ENCODE measurements around the gene HPS5. TPM values are rescaled to one million over a fixed set of nuclear protein-coding genes. Genes with fewer than 3 reads are reported as not detected.

HPS5 gene
- total RNA-seq, 1 donor from 2014 or later: 17.0 TPM

DNA sequence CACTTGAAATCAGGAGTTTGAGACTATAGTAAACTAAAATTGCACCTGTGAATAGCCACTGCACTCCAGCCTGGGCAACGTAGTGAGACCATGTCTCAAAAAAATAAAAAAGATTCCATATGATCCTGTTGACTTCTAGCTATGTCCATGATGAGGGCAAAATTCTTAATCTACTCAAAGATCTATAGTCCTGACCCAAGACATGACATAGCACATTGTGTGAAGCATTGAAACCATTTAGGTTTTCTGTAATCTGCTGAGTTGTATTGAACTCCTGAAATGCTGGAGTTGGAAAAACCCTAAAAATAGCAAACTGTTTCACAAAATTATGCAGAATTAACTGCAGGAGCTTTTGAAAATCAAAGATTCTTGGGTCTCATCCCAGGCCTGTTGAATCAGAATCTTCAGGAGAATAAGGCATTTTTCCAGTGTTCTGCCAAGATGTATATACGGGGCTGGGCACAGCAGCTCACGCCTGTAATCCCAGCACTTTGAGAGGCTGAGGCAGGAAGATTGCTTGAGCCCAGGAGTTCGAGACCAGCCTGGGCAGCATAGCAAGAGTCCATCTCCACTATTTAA lies 42.6 kb upstream of the HPS5 start:
- Histone ChIP-seq H2AFZ (replicated peaks) (no peak overlapping the region), H3F3A (ENCODE audit: low read depth) (no peaks in the 10 kb centered on the region), H3K9me3 (ENCODE audit: low read depth) (no peaks in the 10 kb centered on the region), H4K20me1 (ENCODE audit: low read depth) (no peaks in the 10 kb centered on the region), H3K4me1 (no peaks in the 10 kb centered on the region), H3K27me3 (no peaks in the 10 kb centered on the region), H3K9ac (no peak overlapping the region), H3K79me2 (ENCODE audit: low read depth) (no peaks in the 10 kb centered on the region), H3K27ac (no peak overlapping the region), H3K4me3 (no peak overlapping the region), H3K36me3 (no peaks in the 10 kb centered on the region), H3K4me2 (no peak overlapping the region)
- H3K4me1 Mint-ChIP-seq: no peaks in the 10 kb centered on the region
- H3K27ac Mint-ChIP-seq: no peak overlapping the region
- no peak for DNase-seq (ENCODE audit: low spot score)
- peaks cover 2% of the 10 kb centered on the region for H3K27me3 Mint-ChIP-seq (ENCODE audit: insufficient read depth, low read depth)
- peaks cover 10% of the 10 kb centered on the region for H3K36me3 Mint-ChIP-seq
- H3K4me3 Mint-ChIP-seq: no peak overlapping the region
- TF ChIP-seq EZH2phosphoT487 (IDR thresholded peaks at IDR 0.05): no peak
- TF ChIP-seq, protein P1, sequence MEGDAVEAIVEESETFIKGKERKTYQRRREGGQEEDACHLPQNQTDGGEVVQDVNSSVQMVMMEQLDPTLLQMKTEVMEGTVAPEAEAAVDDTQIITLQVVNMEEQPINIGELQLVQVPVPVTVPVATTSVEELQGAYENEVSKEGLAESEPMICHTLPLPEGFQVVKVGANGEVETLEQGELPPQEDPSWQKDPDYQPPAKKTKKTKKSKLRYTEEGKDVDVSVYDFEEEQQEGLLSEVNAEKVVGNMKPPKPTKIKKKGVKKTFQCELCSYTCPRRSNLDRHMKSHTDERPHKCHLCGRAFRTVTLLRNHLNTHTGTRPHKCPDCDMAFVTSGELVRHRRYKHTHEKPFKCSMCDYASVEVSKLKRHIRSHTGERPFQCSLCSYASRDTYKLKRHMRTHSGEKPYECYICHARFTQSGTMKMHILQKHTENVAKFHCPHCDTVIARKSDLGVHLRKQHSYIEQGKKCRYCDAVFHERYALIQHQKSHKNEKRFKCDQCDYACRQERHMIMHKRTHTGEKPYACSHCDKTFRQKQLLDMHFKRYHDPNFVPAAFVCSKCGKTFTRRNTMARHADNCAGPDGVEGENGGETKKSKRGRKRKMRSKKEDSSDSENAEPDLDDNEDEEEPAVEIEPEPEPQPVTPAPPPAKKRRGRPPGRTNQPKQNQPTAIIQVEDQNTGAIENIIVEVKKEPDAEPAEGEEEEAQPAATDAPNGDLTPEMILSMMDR (IDR thresholded peaks at IDR 0.05): no peak
- TF ChIP-seq EZH2 (IDR thresholded peaks at IDR 0.05): no peak
- no peaks in the 10 kb centered on the region for H3K9me3 Mint-ChIP-seq

DNA sequence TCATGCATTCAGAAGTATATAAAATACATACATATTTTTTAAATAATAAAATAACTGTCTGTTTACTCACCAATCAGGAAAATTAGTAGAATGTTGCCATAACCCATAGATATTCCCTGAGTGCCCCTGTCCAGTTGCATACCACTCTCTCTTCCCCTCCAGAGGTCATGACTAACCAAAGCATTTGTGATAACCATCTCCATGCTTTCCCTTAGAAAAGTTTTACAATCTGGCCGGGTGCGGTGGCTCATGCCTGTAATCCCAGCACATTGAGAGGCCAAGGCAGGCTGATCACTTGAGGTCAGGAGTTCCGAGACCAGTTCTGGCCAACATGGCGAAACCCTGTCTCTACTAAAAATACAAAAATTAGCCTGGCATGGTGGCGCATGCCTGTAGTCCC lies 39.2 kb upstream of the HPS5 start:
- Histone ChIP-seq H3K36me3 (peaks cover 8% of the 10 kb centered on the region), H3K9ac (no peak overlapping the region), H3F3A (ENCODE audit: low read depth) (no peaks in the 10 kb centered on the region), H3K9me3 (ENCODE audit: low read depth) (no peaks in the 10 kb centered on the region), H3K27me3 (no peaks in the 10 kb centered on the region), H3K27ac (no peak overlapping the region), H3K4me1 (no peaks in the 10 kb centered on the region), H4K20me1 (ENCODE audit: low read depth) (no peaks in the 10 kb centered on the region), H3K79me2 (ENCODE audit: low read depth) (no peaks in the 10 kb centered on the region), H3K4me3 (no peak overlapping the region), H2AFZ (replicated peaks) (no peak overlapping the region), H3K4me2 (no peak overlapping the region)
- H3K27ac Mint-ChIP-seq: no peak overlapping the region
- H3K4me1 Mint-ChIP-seq: no peaks in the 10 kb centered on the region
- no peak for DNase-seq (ENCODE audit: low spot score)
- H3K27me3 Mint-ChIP-seq (ENCODE audit: insufficient read depth, low read depth): no peaks in the 10 kb centered on the region
- H3K9me3 Mint-ChIP-seq: no peaks in the 10 kb centered on the region
- no peak overlapping the region for H3K4me3 Mint-ChIP-seq
- no peak for TF ChIP-seq EZH2phosphoT487 (IDR thresholded peaks at IDR 0.05)
- TF ChIP-seq EZH2 (IDR thresholded peaks at IDR 0.05): no peak
- TF ChIP-seq, protein P1 (IDR thresholded peaks at IDR 0.05): no peak
- peaks cover 17% of the 10 kb centered on the region for H3K36me3 Mint-ChIP-seq

DNA sequence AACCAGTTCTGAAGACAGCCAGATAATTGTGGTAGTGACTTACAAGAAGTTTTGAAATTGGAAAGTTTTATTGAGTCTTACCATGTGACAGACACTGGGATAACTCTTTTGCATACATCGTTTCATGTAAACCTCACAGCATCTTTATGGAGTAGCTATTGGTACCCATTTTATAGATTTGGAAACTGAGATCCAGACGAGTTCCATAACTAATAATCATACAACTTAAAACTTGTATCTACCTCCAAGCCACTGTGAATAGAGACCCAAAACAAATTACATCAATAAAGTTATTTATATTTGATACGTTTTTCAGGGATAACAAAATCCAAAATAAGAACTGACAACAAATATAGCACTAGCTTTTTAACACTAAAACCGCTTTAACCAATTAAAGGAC lies 36.7 kb upstream of the HPS5 start:
- Histone ChIP-seq H3K79me2 (ENCODE audit: low read depth) (no peaks in the 10 kb centered on the region), H3K27me3 (no peaks in the 10 kb centered on the region), H3K9me3 (ENCODE audit: low read depth) (no peaks in the 10 kb centered on the region), H2AFZ (replicated peaks) (no peak overlapping the region), H3K4me3 (no peak overlapping the region), H3K4me1 (no peaks in the 10 kb centered on the region), H3F3A (ENCODE audit: low read depth) (no peaks in the 10 kb centered on the region), H3K36me3 (peaks cover 8% of the 10 kb centered on the region), H3K27ac (no peak overlapping the region), H3K9ac (no peak overlapping the region), H3K4me2 (no peak overlapping the region), H4K20me1 (ENCODE audit: low read depth) (no peaks in the 10 kb centered on the region)
- Mint-ChIP-seq H3K4me1 (no peaks in the 10 kb centered on the region), H3K4me3 (no peak overlapping the region), H3K27ac (no peak overlapping the region), H3K9me3 (no peaks in the 10 kb centered on the region), H3K27me3 (ENCODE audit: insufficient read depth, low read depth) (no peaks in the 10 kb centered on the region), H3K36me3 (peaks cover 20% of the 10 kb centered on the region)
- TF ChIP-seq, protein P1 (IDR thresholded peaks at IDR 0.05): no peak
- TF ChIP-seq EZH2phosphoT487 (IDR thresholded peaks at IDR 0.05) (no peak), EZH2 (IDR thresholded peaks at IDR 0.05) (no peak)
- no peak for DNase-seq (ENCODE audit: low spot score)

Measured in neural progenitor cell (in vitro differentiated cells).